K562 (cell line): ENCODE results near the gene BSDC1. TPM values are rescaled to one million over a fixed set of nuclear protein-coding genes. Genes with fewer than 3 reads are reported as not detected.

ENCODE experiments used
- ATAC-seq: fragments of 200-7000 bp; cut with Tn5 transposase; 3 replicates; pipeline ENCODE4 v1.9.1; 2020; ENCODE audit warnings: moderate library complexity
- BruUV-seq: library from RNA; stranded (reverse); fragments of 400-500 nt; replicated peaks from 2 replicates; lab custom pipeline; 2021; lab: Mats Ljungman, UMichigan
- CTCF ChIA-PET: fragments of 300-600 bp; formaldehyde crosslinking; extraction: SDS; loops from one replicate; lab custom pipeline; 2021; ENCODE audit warnings: low intra/inter-chr PET ratio; lab: Yijun Ruan, JAX
- POLR2A ChIA-PET: fragments of 300-600, 350-650 bp; sonication (Branson Sonifier 250); formaldehyde crosslinking; extraction: SDS; loops from one replicate; lab custom pipeline; 2021; ENCODE audit warnings: antibody characterized with exemption, inconsistent platforms; lab: Yijun Ruan, JAX
- DNase-seq, 4 experiments: peaks; one replicate each; pipeline versions ENCODE4 v3.0.0 to v3.0.0-alpha.2; 2011 to 2018; ENCODE audit warnings: low spot score in 3 of 4, mixed read lengths in 3 of 4; ENCODE audit errors: extremely low read depth in 1 of 4
- FAIRE-seq: peaks from 2 replicates; lab custom pipeline; 2011; peaks lifted over from hg19 to GRCh38; lab: Jason Lieb, UNC
- H2AFZ ChIP-seq: 2 replicates; pipeline ENCODE4 v1.6.0; 2011; ENCODE audit warnings: low read depth, low read length, control low read depth, inconsistent platforms
- H3K27ac ChIP-seq: fragments of 200-600 bp; 3 replicates; pipeline ENCODE4 v1.8.0; 2011; ENCODE audit warnings: low read depth, mild to moderate bottlenecking, control low read depth, inconsistent platforms, low read length, moderate library complexity, mixed read lengths; ENCODE audit errors: extremely low read depth
- H3K27me3 ChIP-seq, 2 experiments: fragments of 300-600 bp in 1 of 2; 2 replicates in 1 of 2; 3 replicates in 1 of 2; pipeline versions ENCODE4 v1.6.0 to v1.8.0; 2011; ENCODE audit warnings: inconsistent platforms in 2 of 2, low read length in 2 of 2, mild to moderate bottlenecking in 1 of 2, mixed read lengths in 1 of 2, moderate library complexity in 1 of 2; ENCODE audit not compliant: control insufficient read depth in 2 of 2, insufficient read depth in 2 of 2
- H3K36me3 ChIP-seq: fragments of 300-600 bp; 3 replicates; pipeline ENCODE4 v1.8.0; 2011; ENCODE audit warnings: mild to moderate bottlenecking, low read length, inconsistent platforms; ENCODE audit not compliant: control insufficient read depth, insufficient read depth
- H3K4me1 ChIP-seq, 2 experiments: fragments of 200-600 bp in 1 of 2; replicated peaks in 1 of 2; 2 replicates in 1 of 2; 3 replicates in 1 of 2; pipeline versions ENCODE4 v1.5.1 to v1.8.0; 2011; ENCODE audit warnings: inconsistent platforms in 2 of 2, low read length in 2 of 2, mild to moderate bottlenecking in 1 of 2, mixed read lengths in 1 of 2, moderate library complexity in 1 of 2; ENCODE audit not compliant: control insufficient read depth in 2 of 2, insufficient read depth in 2 of 2
- H3K4me2 ChIP-seq: 2 replicates; pipeline ENCODE4 v1.6.1; 2011; ENCODE audit warnings: low read length, control low read depth, inconsistent platforms, mixed read lengths; ENCODE audit not compliant: insufficient read depth
- H3K4me3 ChIP-seq: fragments of 200-600 bp; sonication (generic), shearing (Covaris generic); 2 replicates; pipeline ENCODE4 v1.5.1; 2016; ENCODE audit warnings: control low read depth, inconsistent platforms
- H3K79me2 ChIP-seq: fragments of 200-600 bp; 3 replicates; pipeline ENCODE4 v1.8.0; 2011; ENCODE audit warnings: low read length, inconsistent platforms; ENCODE audit not compliant: control insufficient read depth, insufficient read depth
- H3K9ac ChIP-seq, 2 experiments: 2 replicates each; pipeline versions ENCODE4 v1.6.0 to v1.6.1; 2011; ENCODE audit warnings: low read depth in 2 of 2, low read length in 2 of 2, control low read depth in 1 of 2, inconsistent platforms in 1 of 2, mild to moderate bottlenecking in 1 of 2, mixed read lengths in 1 of 2; ENCODE audit not compliant: insufficient read depth in 1 of 2
- H3K9me1 ChIP-seq: one replicate; pipeline ENCODE4 v1.6.0; 2011; ENCODE audit warnings: inconsistent platforms, mild to moderate bottlenecking, low read length, moderate library complexity; ENCODE audit not compliant: control insufficient read depth, insufficient read depth
- H3K9me3 ChIP-seq: replicated peaks from 2 replicates; pipeline ENCODE4 v1.5.1; 2011; ENCODE audit warnings: low read depth, low read length, inconsistent platforms; ENCODE audit not compliant: control insufficient read depth, insufficient read depth
- H4K20me1 ChIP-seq: replicated peaks from 2 replicates; pipeline ENCODE4 v1.6.1; 2011; ENCODE audit warnings: low read length, inconsistent platforms, mixed read lengths; ENCODE audit not compliant: control insufficient read depth, insufficient read depth
- BACH1 ChIP-seq: fragments of 200-800 bp; sonication (Bioruptor generic); IDR thresholded peaks from 2 replicates; pipeline ENCODE4 v1.6.1; 2016; ENCODE audit warnings: missing genetic modification characterization, missing compliant biosample characterization
- CBFA2T3 ChIP-seq: fragments of 450-650 bp; IDR thresholded peaks from 2 replicates; pipeline ENCODE4 v1.6.1; 2017
- CTBP1 ChIP-seq: fragments of 450-650 bp; IDR thresholded peaks from 2 replicates; pipeline ENCODE4 v1.6.1; 2016; ENCODE audit warnings: borderline replicate concordance
- MECOM ChIP-seq: fragments of 250-450 bp; sonication (Bioruptor Pico); IDR thresholded peaks from 2 replicates; pipeline ENCODE4 v1.8.0; 2022; ENCODE audit warnings: inconsistent platforms
- PRPF4 ChIP-seq: fragments of 200-400 bp; formaldehyde crosslinking; IDR thresholded peaks from one replicate; pipeline ENCODE4 v1.6.1; 2017; ENCODE audit warnings: low read length, low read depth, mild to moderate bottlenecking; ENCODE audit not compliant: insufficient read depth, poor library complexity, severe bottlenecking
- RBM39 ChIP-seq: fragments of 200-400 bp; formaldehyde crosslinking; optimal IDR thresholded peaks from 2 replicates; pipeline ENCODE3; 2018; ENCODE audit warnings: low read depth, low read length
- RCOR1 ChIP-seq, 2 experiments: IDR thresholded peaks; 2 replicates each; pipeline ENCODE4 v1.6.1; 2012; ENCODE audit warnings: low read depth in 2 of 2, low read length in 2 of 2, borderline replicate concordance in 1 of 2, improper control_type of control experiment in 1 of 2
- SREBF1 ChIP-seq: fragments of 150-350 bp; IDR thresholded peaks from 2 replicates; pipeline ENCODE4 v1.6.1; 2014; ENCODE audit warnings: antibody characterized with exemption, low read depth, low read length, borderline replicate concordance
- ZNF140 ChIP-seq: fragments of 250-450 bp; sonication (Bioruptor Pico); IDR thresholded peaks from 2 replicates; pipeline ENCODE4 v1.8.0; 2021; ENCODE audit warnings: moderate library complexity, mild to moderate bottlenecking, inconsistent platforms
- WGBS: fragments of 100-300 bp; shearing (Covaris generic); methylation state at CpG from one replicate; pipeline ENCODE4 v1.1.6; 2016; ENCODE audit warnings: low coverage, mixed read lengths; ENCODE audit not compliant: insufficient coverage; ENCODE audit errors: missing lambda C conversion rate; 5-methylcytosine and 5-hydroxymethylcytosine counted together
- in situ Hi-C: fragments of 300-500 bp; cut with MboI; formaldehyde crosslinking; loops from 4 replicates; pipeline ENCODE4 v1.15.0; 2018; ENCODE audit warnings: inconsistent platforms, mixed read lengths
- intact Hi-C: fragments of 100-400 bp; cut with micrococcal nuclease; formaldehyde crosslinking; loops from 2 replicates; pipeline ENCODE4 v1.14.2; 2022
- polyA plus RNA-seq, 8 experiments: library from polyadenylated mRNA; depleted of rRNA in 4 of 8; stranded (reverse) in 5 of 8; unstranded in 3 of 8; fragments of >200 nt; fragmentation: Nextera tagmentation in 2 of 8; fragmentation: Illumina TruSeq in 1 of 8; extraction: Ambion mirVana in 2 of 8; extraction: Trizol in 1 of 8; gene quantifications; 2 replicates each; pipeline versions ENCODE4 v1.2.1 to v1.2.3, GENCODE V29; 2011 to 2014; ENCODE audit warnings: inconsistent platforms in 1 of 8, missing spikeins in 1 of 8
- total RNA-seq, 7 experiments: library from RNA; depleted of rRNA in 6 of 7; stranded (reverse); fragments of >200 nt in 6 of 7; fragmentation: Illumina TruSeq in 2 of 7; extraction: Trizol in 2 of 7; gene quantifications; 2 replicates each; pipeline versions ENCODE4 v1.2.1 to v1.2.3, GENCODE V29; 2011 to 2021; ENCODE audit warnings: low replicate concordance in 1 of 7
- TF ChIP-seq, protein P1 (sequence below): fragments of 450-650 bp; formaldehyde crosslinking; IDR thresholded peaks from 2 replicates; pipeline ENCODE4 v1.4.0; 2020; ENCODE audit warnings: mild to moderate bottlenecking
- TF ChIP-seq, protein P2 (sequence below): sonication (generic); formaldehyde crosslinking; IDR thresholded peaks from 2 replicates; pipeline ENCODE4 v1.8.0; 2022; ENCODE audit warnings: mild to moderate bottlenecking, missing genetic modification reagents
- TF ChIP-seq, protein P3 (sequence below): fragments of 250-450 bp; sonication (Bioruptor Pico); IDR thresholded peaks from 2 replicates; pipeline ENCODE4 v1.4.0; 2020; ENCODE audit warnings: mild to moderate bottlenecking, moderate library complexity
- TF ChIP-seq, protein P4 (sequence below): IDR thresholded peaks from 3 replicates; pipeline ENCODE4 v1.6.1; 2011; ENCODE audit warnings: borderline replicate concordance, mild to moderate bottlenecking; ENCODE audit not compliant: insufficient read length, insufficient read depth

The BSDC1 gene
- total and polyA plus RNA-seq, 9 of the 15 experiments (the other 6 are each of a cell fraction or from before 2014, with no cell fraction given): 10.2 to 96.8 (median 73.1) TPM

DNA sequence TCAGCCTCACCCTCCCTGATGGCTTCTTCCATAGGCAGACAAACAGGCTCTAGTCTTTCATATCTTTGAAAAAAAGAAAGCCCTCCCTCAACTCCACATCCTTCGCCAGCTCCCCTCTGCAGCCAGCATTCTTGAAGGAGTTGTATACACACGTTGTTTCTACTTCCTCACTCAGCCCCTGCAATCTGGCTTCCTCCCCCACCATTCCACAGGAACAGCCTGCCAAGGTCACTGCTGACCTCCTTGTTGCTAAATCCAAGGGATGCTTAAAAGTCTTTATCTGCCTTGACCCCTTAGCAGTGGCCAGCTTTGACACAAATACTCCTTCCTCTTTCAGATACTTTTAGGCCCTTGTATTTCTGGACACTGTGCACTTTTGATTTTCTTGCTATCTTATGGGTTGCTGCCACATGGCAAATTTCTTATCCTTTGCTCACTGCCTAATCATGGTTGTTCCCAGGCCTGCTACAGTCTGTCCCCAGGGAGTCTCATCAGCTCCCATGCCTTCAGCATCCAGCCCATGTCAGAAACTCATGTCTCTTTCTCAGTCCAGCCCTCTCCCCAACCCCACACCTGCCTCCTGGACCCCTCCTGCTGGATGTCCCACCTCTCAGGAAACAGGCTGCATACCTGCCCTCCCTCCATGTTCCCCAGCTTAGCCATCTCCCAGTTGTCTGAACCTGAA is 40.2 kb downstream of the BSDC1 start (continued):
- TF ChIP-seq CTBP1: peak; percentile 68
- TF ChIP-seq, protein P1, sequence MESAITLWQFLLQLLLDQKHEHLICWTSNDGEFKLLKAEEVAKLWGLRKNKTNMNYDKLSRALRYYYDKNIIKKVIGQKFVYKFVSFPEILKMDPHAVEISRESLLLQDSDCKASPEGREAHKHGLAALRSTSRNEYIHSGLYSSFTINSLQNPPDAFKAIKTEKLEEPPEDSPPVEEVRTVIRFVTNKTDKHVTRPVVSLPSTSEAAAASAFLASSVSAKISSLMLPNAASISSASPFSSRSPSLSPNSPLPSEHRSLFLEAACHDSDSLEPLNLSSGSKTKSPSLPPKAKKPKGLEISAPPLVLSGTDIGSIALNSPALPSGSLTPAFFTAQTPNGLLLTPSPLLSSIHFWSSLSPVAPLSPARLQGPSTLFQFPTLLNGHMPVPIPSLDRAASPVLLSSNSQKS: no peak
- TF ChIP-seq ZNF140 (CRISPR knock-in tag): no peak
- TF ChIP-seq CBFA2T3: peak; percentile 38
- peak; percentile 42 to 81; a peak in 3 of 4 replicates for TF ChIP-seq RCOR1 (IDR thresholded peaks at IDR 0.05; ENCODE audit: borderline replicate concordance in 1 of 2, low read depth in 2 of 2, low read length in 2 of 2)
- TF ChIP-seq, all 486 proteins: peak for 18

DNA sequence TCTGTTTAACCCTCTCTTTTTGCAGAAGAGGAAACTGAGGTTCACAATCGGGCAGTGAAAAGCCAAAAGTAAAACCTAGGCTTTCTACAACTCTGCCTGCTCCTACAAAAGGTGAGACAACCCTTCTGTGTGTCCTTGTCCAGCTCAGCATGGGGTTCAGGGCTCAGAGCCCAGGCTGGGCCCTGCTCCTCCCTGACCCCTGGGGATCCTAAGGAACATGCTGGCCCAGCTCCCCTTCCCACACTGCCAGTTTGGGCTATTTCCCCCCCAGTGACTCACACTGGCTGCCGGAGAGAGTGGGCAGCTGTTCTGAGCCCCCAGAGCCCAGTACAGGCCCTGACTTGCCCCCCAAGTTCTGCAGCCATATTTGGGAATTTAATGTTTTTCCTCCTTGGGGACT is 40.8 kb downstream of the BSDC1 start:
- H3K4me2 ChIP-seq: no peak overlapping the region
- DNase-seq (no peak), FAIRE-seq (no peak), ATAC-seq (no peak)
- H3K4me3 ChIP-seq: no peak overlapping the region
- BruUV-seq: no TSS peak
- peak overlapping the region; percentile 21 to 81; a peak in 3 of 4 replicates for H3K9ac ChIP-seq
- peaks cover 7% of the 10 kb centered on the region; the same call in 1 of the 3 replicates for H3K36me3 ChIP-seq
- intact Hi-C loops (loop anchor here (5.0 kb wide), 1 partner anchor 149 kb away; no protein-coding TSS in a partner anchor), in situ Hi-C loops (no loop called here)
- no peaks in the 10 kb centered on the region for H3K27me3 ChIP-seq
- ChIA-PET POLR2A (interaction anchor here (1.1 to 3.8 kb wide), 5 partner anchors 10 to 23 kb away, joined by 4 to 36 read pairs (median 8); partner anchors contain the start of gene MARCKSL1), CTCF (no interaction called here)
- 0 out of 2 replicates have a peak, but pooled peaks cover 6% of the 10 kb centered on the region for H4K20me1 ChIP-seq
- peaks cover 28 to 42% of the 10 kb centered on the region in 2 experiments for H3K4me1 ChIP-seq
- H3K79me2 ChIP-seq: peaks cover 12% of the 10 kb centered on the region; the same call in 2 of the 3 replicates
- no peaks in the 10 kb centered on the region; the same call in 1 of the 2 replicates for H3K9me3 ChIP-seq
- H3K27ac ChIP-seq: no peak overlapping the region
- no peaks in the 10 kb centered on the region for H3K9me1 ChIP-seq
- WGBS: 84% methylated on average over 2 of the region's 2 CpGs
- H2AFZ ChIP-seq: no peak overlapping the region
- TF ChIP-seq, protein P2, sequence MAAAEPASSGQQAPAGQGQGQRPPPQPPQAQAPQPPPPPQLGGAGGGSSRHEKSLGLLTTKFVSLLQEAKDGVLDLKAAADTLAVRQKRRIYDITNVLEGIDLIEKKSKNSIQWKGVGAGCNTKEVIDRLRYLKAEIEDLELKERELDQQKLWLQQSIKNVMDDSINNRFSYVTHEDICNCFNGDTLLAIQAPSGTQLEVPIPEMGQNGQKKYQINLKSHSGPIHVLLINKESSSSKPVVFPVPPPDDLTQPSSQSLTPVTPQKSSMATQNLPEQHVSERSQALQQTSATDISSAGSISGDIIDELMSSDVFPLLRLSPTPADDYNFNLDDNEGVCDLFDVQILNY: 0 out of 2 replicates have a peak, but pooled peaks have one; percentile 23
- TF ChIP-seq, protein P3, sequence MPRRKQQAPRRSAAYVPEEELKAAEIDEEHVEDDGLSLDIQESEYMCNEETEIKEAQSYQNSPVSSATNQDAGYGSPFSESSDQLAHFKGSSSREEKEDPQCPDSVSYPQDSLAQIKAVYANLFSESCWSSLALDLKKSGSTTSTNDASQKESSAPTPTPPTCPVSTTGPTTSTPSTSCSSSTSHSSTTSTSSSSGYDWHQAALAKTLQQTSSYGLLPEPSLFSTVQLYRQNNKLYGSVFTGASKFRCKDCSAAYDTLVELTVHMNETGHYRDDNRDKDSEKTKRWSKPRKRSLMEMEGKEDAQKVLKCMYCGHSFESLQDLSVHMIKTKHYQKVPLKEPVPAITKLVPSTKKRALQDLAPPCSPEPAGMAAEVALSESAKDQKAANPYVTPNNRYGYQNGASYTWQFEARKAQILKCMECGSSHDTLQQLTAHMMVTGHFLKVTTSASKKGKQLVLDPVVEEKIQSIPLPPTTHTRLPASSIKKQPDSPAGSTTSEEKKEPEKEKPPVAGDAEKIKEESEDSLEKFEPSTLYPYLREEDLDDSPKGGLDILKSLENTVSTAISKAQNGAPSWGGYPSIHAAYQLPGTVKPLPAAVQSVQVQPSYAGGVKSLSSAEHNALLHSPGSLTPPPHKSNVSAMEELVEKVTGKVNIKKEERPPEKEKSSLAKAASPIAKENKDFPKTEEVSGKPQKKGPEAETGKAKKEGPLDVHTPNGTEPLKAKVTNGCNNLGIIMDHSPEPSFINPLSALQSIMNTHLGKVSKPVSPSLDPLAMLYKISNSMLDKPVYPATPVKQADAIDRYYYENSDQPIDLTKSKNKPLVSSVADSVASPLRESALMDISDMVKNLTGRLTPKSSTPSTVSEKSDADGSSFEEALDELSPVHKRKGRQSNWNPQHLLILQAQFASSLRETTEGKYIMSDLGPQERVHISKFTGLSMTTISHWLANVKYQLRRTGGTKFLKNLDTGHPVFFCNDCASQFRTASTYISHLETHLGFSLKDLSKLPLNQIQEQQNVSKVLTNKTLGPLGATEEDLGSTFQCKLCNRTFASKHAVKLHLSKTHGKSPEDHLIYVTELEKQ (CRISPR knock-in tag): no peak
- TF ChIP-seq, protein P4, sequence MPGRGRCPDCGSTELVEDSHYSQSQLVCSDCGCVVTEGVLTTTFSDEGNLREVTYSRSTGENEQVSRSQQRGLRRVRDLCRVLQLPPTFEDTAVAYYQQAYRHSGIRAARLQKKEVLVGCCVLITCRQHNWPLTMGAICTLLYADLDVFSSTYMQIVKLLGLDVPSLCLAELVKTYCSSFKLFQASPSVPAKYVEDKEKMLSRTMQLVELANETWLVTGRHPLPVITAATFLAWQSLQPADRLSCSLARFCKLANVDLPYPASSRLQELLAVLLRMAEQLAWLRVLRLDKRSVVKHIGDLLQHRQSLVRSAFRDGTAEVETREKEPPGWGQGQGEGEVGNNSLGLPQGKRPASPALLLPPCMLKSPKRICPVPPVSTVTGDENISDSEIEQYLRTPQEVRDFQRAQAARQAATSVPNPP: no peak
- TF ChIP-seq MECOM (no peak), SREBF1 (no peak), RBM39 (no peak), PRPF4 (no peak), BACH1 (no peak)
